H9 (cell line): ENCODE measurements around the gene FGF11. TPM values are rescaled to one million over a fixed set of nuclear protein-coding genes. Genes with fewer than 3 reads are reported as not detected.
A peak's percentile ranks its signal among the peaks of the same experiment; 100 is the strongest.

Experiments used
- DNase-seq: peaks from one replicate; pipeline ENCODE4 v3.0.0-alpha.2; 2017
- H2AFZ ChIP-seq: one replicate; pipeline ENCODE4 v1.6.1; 2013; ENCODE audit warnings: mild to moderate bottlenecking, low read length, control low read depth, moderate library complexity
- H2AK5ac ChIP-seq: 2 replicates; pipeline ENCODE4 v1.6.1; 2013; ENCODE audit warnings: low read length, control low read depth, mixed read lengths; ENCODE audit not compliant: insufficient read length
- H2BK120ac ChIP-seq: one replicate; pipeline ENCODE4 v1.6.1; 2013; ENCODE audit warnings: low read depth, mild to moderate bottlenecking, low read length, control low read depth, inconsistent platforms; ENCODE audit not compliant: poor library complexity, severe bottlenecking
- H2BK12ac ChIP-seq: 2 replicates; pipeline ENCODE4 v1.6.1; 2013; ENCODE audit warnings: low read length, control low read depth, mixed read lengths, low read depth; ENCODE audit not compliant: insufficient read length
- H2BK15ac ChIP-seq: 2 replicates; pipeline ENCODE4 v1.6.1; 2013; ENCODE audit warnings: low read depth, low read length, control low read depth
- H2BK20ac ChIP-seq: one replicate; pipeline ENCODE4 v1.6.1; 2013; ENCODE audit warnings: low read depth, mild to moderate bottlenecking, low read length, control low read depth, inconsistent platforms; ENCODE audit not compliant: poor library complexity, severe bottlenecking
- H2BK5ac ChIP-seq: 2 replicates; pipeline ENCODE4 v1.6.1; 2013; ENCODE audit warnings: low read length, control low read depth, mixed read lengths; ENCODE audit not compliant: insufficient read length
- H3K14ac ChIP-seq: 2 replicates; pipeline ENCODE4 v1.6.1; 2013; ENCODE audit warnings: low read length, control low read depth; ENCODE audit not compliant: insufficient read depth
- H3K18ac ChIP-seq: 2 replicates; pipeline ENCODE4 v1.6.1; 2013; ENCODE audit warnings: low read depth, mild to moderate bottlenecking, mixed read lengths, low read length, control low read depth; ENCODE audit not compliant: insufficient read length
- H3K23ac ChIP-seq: 2 replicates; pipeline ENCODE4 v1.6.1; 2013; ENCODE audit warnings: low read length, control low read depth, mixed read lengths, low read depth; ENCODE audit not compliant: insufficient read length
- H3K23me2 ChIP-seq: 2 replicates; pipeline ENCODE4 v1.6.1; 2013; ENCODE audit warnings: low read depth, mild to moderate bottlenecking, mixed read lengths, low read length, control low read depth; ENCODE audit not compliant: insufficient read length, poor library complexity, severe bottlenecking
- H3K27ac ChIP-seq: 2 replicates; pipeline ENCODE4 v1.5.1; 2013; ENCODE audit warnings: low read length, control low read depth, mixed read lengths, low read depth; ENCODE audit not compliant: insufficient read length
- H3K27me3 ChIP-seq: 2 replicates; pipeline ENCODE4 v1.6.1; 2013; ENCODE audit warnings: low read length, control low read depth, inconsistent platforms; ENCODE audit not compliant: insufficient read depth
- H3K4ac ChIP-seq: 2 replicates; pipeline ENCODE4 v1.6.1; 2013; ENCODE audit warnings: low read depth, mild to moderate bottlenecking, control low read depth, inconsistent platforms, low read length, moderate library complexity
- H3K4me1 ChIP-seq: 2 replicates; pipeline ENCODE4 v1.6.1; 2013; ENCODE audit warnings: low read length, control low read depth, inconsistent platforms; ENCODE audit not compliant: insufficient read depth
- H3K4me2 ChIP-seq: 2 replicates; pipeline ENCODE4 v1.6.1; 2013; ENCODE audit warnings: low read length, control low read depth, mixed read lengths; ENCODE audit not compliant: insufficient read length, insufficient read depth
- H3K56ac ChIP-seq: 2 replicates; pipeline ENCODE4 v1.6.1; 2013; ENCODE audit warnings: low read depth, mild to moderate bottlenecking, mixed read lengths, low read length, control low read depth; ENCODE audit not compliant: insufficient read length
- H3K79me1 ChIP-seq: 2 replicates; pipeline ENCODE4 v1.6.1; 2013; ENCODE audit warnings: low read depth, mild to moderate bottlenecking, moderate library complexity, low read length, control low read depth, inconsistent platforms; ENCODE audit not compliant: insufficient read depth, poor library complexity, severe bottlenecking
- H3K79me2 ChIP-seq: 2 replicates; pipeline ENCODE4 v1.6.1; 2013; ENCODE audit warnings: low read length, control low read depth, inconsistent platforms; ENCODE audit not compliant: insufficient read depth
- H3K9ac ChIP-seq: 2 replicates; pipeline ENCODE4 v1.6.1; 2013; ENCODE audit warnings: low read length, control low read depth, mixed read lengths; ENCODE audit not compliant: insufficient read length; ENCODE audit errors: extremely low read depth
- H3K9me3 ChIP-seq: one replicate; pipeline ENCODE4 v1.6.1; 2013; ENCODE audit warnings: low read depth, low read length, inconsistent platforms; ENCODE audit not compliant: control insufficient read depth
- H3T11ph ChIP-seq: one replicate; pipeline ENCODE4 v1.6.1; 2013; ENCODE audit warnings: mild to moderate bottlenecking, low read length, control low read depth, inconsistent platforms
- H4K20me1 ChIP-seq: one replicate; pipeline ENCODE4 v1.6.1; 2013; ENCODE audit not compliant: control insufficient read depth, insufficient read length, insufficient read depth
- H4K5ac ChIP-seq: 2 replicates; pipeline ENCODE4 v1.6.1; 2013; ENCODE audit warnings: low read depth, mild to moderate bottlenecking, mixed read lengths, low read length, control low read depth; ENCODE audit not compliant: insufficient read length
- H4K8ac ChIP-seq: replicated peaks from 2 replicates; pipeline ENCODE4 v1.6.1; 2013; ENCODE audit warnings: low read length, control low read depth, mixed read lengths, low read depth; ENCODE audit not compliant: insufficient read length
- H4K91ac ChIP-seq: 2 replicates; pipeline ENCODE4 v1.6.1; 2013; ENCODE audit warnings: low read depth, mild to moderate bottlenecking, moderate library complexity, mixed read lengths, low read length, control low read depth; ENCODE audit not compliant: insufficient read length
- H3K27ac Mint-ChIP-seq, 3 experiments: 2 replicates in 2 of 3; 3 replicates in 1 of 3; pipeline ENCODE4 v1.8.0; 2020 to 2021; ENCODE audit warnings: mixed read lengths in 3 of 3, mild to moderate bottlenecking in 1 of 3, moderate library complexity in 1 of 3
- H3K27me3 Mint-ChIP-seq: 2 replicates; pipeline ENCODE4 v1.8.0; 2021; ENCODE audit warnings: low read depth, mild to moderate bottlenecking, moderate library complexity, mixed read lengths
- H3K36me3 Mint-ChIP-seq, 3 experiments: 2 replicates in 2 of 3; 3 replicates in 1 of 3; pipeline ENCODE4 v1.8.0; 2020 to 2021; ENCODE audit warnings: low read depth in 3 of 3, mixed read lengths in 3 of 3; ENCODE audit not compliant: insufficient read depth in 1 of 3
- H3K4me1 Mint-ChIP-seq, 2 experiments: 2 replicates each; pipeline ENCODE4 v1.8.0; 2020; ENCODE audit warnings: mixed read lengths in 2 of 2
- H3K4me3 Mint-ChIP-seq, 2 experiments: 2 replicates in 1 of 2; 3 replicates in 1 of 2; pipeline ENCODE4 v1.8.0; 2020 to 2021; ENCODE audit warnings: mild to moderate bottlenecking in 2 of 2, mixed read lengths in 2 of 2, moderate library complexity in 1 of 2
- H3K9me3 Mint-ChIP-seq, 2 experiments: 2 replicates in 1 of 2; 3 replicates in 1 of 2; pipeline ENCODE4 v1.8.0; 2020; ENCODE audit warnings: mild to moderate bottlenecking in 2 of 2, mixed read lengths in 2 of 2, moderate library complexity in 1 of 2
- CTCF ChIP-seq: fragments of 200-600 bp; sonication (generic); conservative IDR thresholded peaks from 3 replicates; pipeline ENCODE4 v1.8.0; 2021; ENCODE audit warnings: antibody characterized with exemption, mild to moderate bottlenecking
- WGBS: extraction: QIAGEN DNeasy Blood & Tissue Kit; methylation state at CpG from one replicate; pipeline ENCODE4 v1.1.7; 2013; ENCODE audit warnings: missing lambda C conversion rate, low lambda C conversion rate, mixed read lengths; ENCODE audit not compliant: insufficient read length; ENCODE audit errors: extremely low coverage; 5-methylcytosine and 5-hydroxymethylcytosine counted together
- total RNA-seq: library from RNA; stranded (reverse); gene quantifications from 2 replicates; pipeline ENCODE4 v1.2.1, GENCODE V29; 2021

Gene FGF11
- total RNA-seq, 1 experiment from 2014 or later = 15.2 TPM

- no peak overlapping the region for H2BK5ac ChIP-seq
- H3K4me1 ChIP-seq = peaks cover 8% of the 10 kb centered on the region; the same call in 1 of the 2 replicates
- no peak overlapping the region for H4K91ac ChIP-seq
- H2BK15ac ChIP-seq = no peak overlapping the region
- no peak overlapping the region for H3K9ac ChIP-seq
- no peaks in the 10 kb centered on the region for H3K27me3 ChIP-seq
- DNase-seq = peak; percentile 82
- no peaks in the 10 kb centered on the region for H3K79me2 ChIP-seq
- Mint-ChIP-seq H3K36me3 (peaks cover 3 to 27% (median 8%) of the 10 kb centered on the region in 3 experiments; a peak in 4 of 7 replicates), H3K27ac (peak overlapping the region; percentile 32 to 89 (median 64); a peak in 3 of 7 replicates), H3K4me3 (peak overlapping the region in 1 of 2 experiments; percentile 11; a peak in 2 of 5 replicates), H3K9me3 (no peaks in the 10 kb centered on the region), H3K27me3 (no peaks in the 10 kb centered on the region), H3K4me1 (peaks cover 14 to 21% of the 10 kb centered on the region in 2 experiments)
- no peak overlapping the region for H2BK20ac ChIP-seq
- H4K20me1 ChIP-seq = peaks cover 2% of the 10 kb centered on the region
- peak overlapping the region; percentile 24 for H3K4me2 ChIP-seq
- no peak overlapping the region for H2AK5ac ChIP-seq
- H3K56ac ChIP-seq = no peak overlapping the region
- no peak overlapping the region for H4K5ac ChIP-seq
- no peak overlapping the region for H3K27ac ChIP-seq
- H3T11ph ChIP-seq = no peak overlapping the region
- no peak overlapping the region for H3K4ac ChIP-seq
- no peak overlapping the region for H2AFZ ChIP-seq
- no peak overlapping the region; the same call in 1 of the 2 replicates for H3K14ac ChIP-seq
- no peak overlapping the region for H3K18ac ChIP-seq
- TF ChIP-seq CTCF = no peak
- H4K8ac ChIP-seq = no peak overlapping the region
- H3K79me1 ChIP-seq = no peaks in the 10 kb centered on the region
- H2BK12ac ChIP-seq = no peak overlapping the region
- no peaks in the 10 kb centered on the region for H3K23me2 ChIP-seq
- no CpG with 5 or more reads among the region's 7 CpGs for WGBS
- no peak overlapping the region for H2BK120ac ChIP-seq
- no peaks in the 10 kb centered on the region for H3K9me3 ChIP-seq
- no peak overlapping the region for H3K23ac ChIP-seq
Measured at GRCh38 chr17:7460850-7461660, 21.7 kb downstream of the FGF11 start.
